Measurements from ENCODE around the gene MGAT5B.
A peak's percentile ranks its signal among the peaks of the same experiment; 100 is the strongest.
"Not testable (repeated sequence)": the region's sequence is repeated elsewhere in the genome, so short reads cannot be mapped to it uniquely, and the experiment has no call there.

The MGAT5B gene

GRCh38 chr17:76951375-76951905 lies 83.2 kb downstream of the MGAT5B start:
- DNase-seq (ENCODE audit: low spot score), result no peak

- no peak for DNase-seq (ENCODE audit: low spot score)
These were observed 84.2 kb downstream of the MGAT5B start for GRCh38 chr17:76952402-76952801.

- DNase-seq (ENCODE audit: low spot score), result no peak
These were observed 84.9 kb downstream of the MGAT5B start for GRCh38 chr17:76953066-76953465.

GRCh38 chr17:76953946-76954345 lies 85.7 kb downstream of the MGAT5B start:
- no peak for DNase-seq (ENCODE audit: low spot score)

GRCh38 chr17:76955191-76955590 lies 87.0 kb downstream of the MGAT5B start:
- no peak for DNase-seq (ENCODE audit: low spot score)

- DNase-seq (ENCODE audit: low spot score), result no peak
These were observed 88.8 kb downstream of the MGAT5B start for GRCh38 chr17:76956846-76957540.

GRCh38 chr17:76957678-76958464 lies 89.7 kb downstream of the MGAT5B start:
- no peak for DNase-seq (ENCODE audit: low spot score)

- DNase-seq (ENCODE audit: low spot score), result no peak
These were observed 90.8 kb downstream of the MGAT5B start for GRCh38 chr17:76958974-76959373.

GRCh38 chr17:76961869-76962268 lies 93.7 kb downstream of the MGAT5B start:
- DNase-seq (ENCODE audit: low spot score), result no peak

GRCh38 chr17:76962858-76963257 lies 94.7 kb downstream of the MGAT5B start:
- no peak for DNase-seq (ENCODE audit: low spot score)

- no peak for DNase-seq (ENCODE audit: low spot score)
These were observed 97.8 kb downstream of the MGAT5B start for GRCh38 chr17:76966016-76966415.

GRCh38 chr17:76966486-76967181 lies 98.4 kb downstream of the MGAT5B start:
- no peak for DNase-seq (ENCODE audit: low spot score)

- DNase-seq (ENCODE audit: low spot score), result no peak
These were observed 99.6 kb downstream of the MGAT5B start for GRCh38 chr17:76967762-76968161.

- peak; percentile 33 for DNase-seq (ENCODE audit: low spot score)
These were observed 100.7 kb downstream of the MGAT5B start for GRCh38 chr17:76968707-76969597.

GRCh38 chr17:76969598-76970172 lies 101.5 kb downstream of the MGAT5B start:
- DNase-seq (ENCODE audit: low spot score), result no peak

GRCh38 chr17:76970228-76970627 lies 102.0 kb downstream of the MGAT5B start:
- DNase-seq (ENCODE audit: low spot score), result not testable (repeated sequence)

- DNase-seq (ENCODE audit: low spot score), result no peak
These were observed 103.9 kb downstream of the MGAT5B start for GRCh38 chr17:76972046-76972641.

GRCh38 chr17:76973040-76973439 lies 104.8 kb downstream of the MGAT5B start:
- DNase-seq (ENCODE audit: low spot score), result no peak

- no peak for DNase-seq (ENCODE audit: low spot score)
These were observed 106.5 kb downstream of the MGAT5B start for GRCh38 chr17:76974721-76975120.

GRCh38 chr17:76978050-76978449 lies 109.8 kb downstream of the MGAT5B start:
- not testable (repeated sequence) for DNase-seq (ENCODE audit: low spot score)

All from kidney capillary endothelial cell (primary cell).